Muscle of leg (tissue), 11 donors: ENCODE results near the gene MED27. TPM values are rescaled to one million over a fixed set of nuclear protein-coding genes. Genes with fewer than 3 reads are reported as not detected.

ENCODE experiments used
- DNase-seq: peaks from one replicate; pipeline ENCODE4 v3.0.0; 2013
- H3K27ac ChIP-seq: one replicate; pipeline ENCODE4 v1.5.1; 2013; ENCODE audit warnings: mild to moderate bottlenecking, low read length, control low read depth
- H3K27me3 ChIP-seq: one replicate; pipeline ENCODE4 v1.6.1; 2013; ENCODE audit warnings: low read length; ENCODE audit not compliant: control insufficient read depth, insufficient read depth
- H3K36me3 ChIP-seq: one replicate; pipeline ENCODE4 v1.6.1; 2013; ENCODE audit warnings: low read length; ENCODE audit not compliant: control insufficient read depth, insufficient read depth
- H3K4me1 ChIP-seq: one replicate; pipeline ENCODE4 v1.6.1; 2013; ENCODE audit warnings: low read length; ENCODE audit not compliant: control insufficient read depth, insufficient read depth
- H3K4me3 ChIP-seq: one replicate; pipeline ENCODE4 v1.5.1; 2013; ENCODE audit warnings: low read length, control low read depth
- H3K9me3 ChIP-seq: replicated peaks from 2 replicates; pipeline ENCODE4 v1.6.1; 2013; ENCODE audit warnings: low read depth, low read length; ENCODE audit not compliant: control insufficient read depth
- WGBS: methylation state at CpG from one replicate; pipeline ENCODE4 v1.1.5; 2013; ENCODE audit warnings: missing lambda C conversion rate; ENCODE audit not compliant: insufficient coverage; 5-methylcytosine and 5-hydroxymethylcytosine counted together
- polyA plus RNA-seq, 8 donors: library from polyadenylated mRNA; unstranded; fragments of 120-200 nt; gene quantifications; one replicate each; pipeline versions ENCODE4 v1.2.1 to v1.2.3, GENCODE V29; 2013; ENCODE audit warnings: inconsistent platforms in 1 of 8, low replicate concordance in 1 of 8; ENCODE audit not compliant: insufficient read length in 8 of 8, insufficient read depth in 1 of 8
- total RNA-seq: library from RNA; stranded (reverse); fragments of 120-200 nt; gene quantifications from one replicate; pipeline ENCODE4 v1.2.4, GENCODE V29; 2013

MED27 gene
- total and polyA plus RNA-seq, 9 donors: 11.9 to 17.2 (median 15.0) TPM

DNA sequence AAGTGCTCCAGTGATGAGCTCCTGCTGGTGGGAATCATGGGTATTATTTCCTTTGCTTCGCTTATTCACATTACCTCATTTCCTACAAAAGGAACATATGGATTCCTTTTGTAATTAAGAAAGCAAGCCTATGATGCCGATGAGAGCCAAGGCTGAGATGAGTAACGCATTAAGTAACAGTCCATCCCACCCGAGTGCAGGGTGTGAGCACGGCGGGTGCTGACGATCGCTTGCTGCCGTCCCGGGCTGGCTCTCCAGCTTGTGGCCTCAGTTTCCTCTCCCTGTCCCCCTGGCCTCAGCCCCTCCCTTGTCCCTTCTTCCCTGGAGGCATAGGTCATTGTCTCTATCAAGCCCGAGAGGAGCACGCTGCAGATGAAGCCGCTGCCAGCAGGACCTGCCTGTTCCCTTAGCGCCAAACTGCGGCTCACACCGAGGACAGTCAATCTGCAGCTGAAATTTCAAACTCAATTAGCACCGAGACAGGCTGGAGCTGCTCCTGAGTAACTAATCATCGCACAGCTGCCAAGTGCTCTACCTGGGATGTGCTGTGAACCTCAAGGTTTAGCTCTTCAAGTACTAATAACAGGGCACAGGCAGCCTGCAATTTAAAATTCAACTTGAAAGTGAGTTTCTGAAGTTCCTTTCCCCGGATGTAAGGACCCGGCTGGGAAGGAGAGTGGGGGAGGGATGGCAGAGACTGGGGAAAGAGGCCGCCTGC, 224.6 kb downstream of the MED27 start:
- peaks cover 20% of the 10 kb centered on the region for H3K4me1 ChIP-seq
- H3K27me3 ChIP-seq: peaks cover 7% of the 10 kb centered on the region
- H3K9me3 ChIP-seq: no peaks in the 10 kb centered on the region
- no peak overlapping the region for H3K27ac ChIP-seq
- H3K36me3 ChIP-seq: peaks cover 5% of the 10 kb centered on the region
- no peak overlapping the region for H3K4me3 ChIP-seq
- DNase-seq: peak; percentile 52
- WGBS: 19% methylated on average over 20 of the region's 21 CpGs

DNA sequence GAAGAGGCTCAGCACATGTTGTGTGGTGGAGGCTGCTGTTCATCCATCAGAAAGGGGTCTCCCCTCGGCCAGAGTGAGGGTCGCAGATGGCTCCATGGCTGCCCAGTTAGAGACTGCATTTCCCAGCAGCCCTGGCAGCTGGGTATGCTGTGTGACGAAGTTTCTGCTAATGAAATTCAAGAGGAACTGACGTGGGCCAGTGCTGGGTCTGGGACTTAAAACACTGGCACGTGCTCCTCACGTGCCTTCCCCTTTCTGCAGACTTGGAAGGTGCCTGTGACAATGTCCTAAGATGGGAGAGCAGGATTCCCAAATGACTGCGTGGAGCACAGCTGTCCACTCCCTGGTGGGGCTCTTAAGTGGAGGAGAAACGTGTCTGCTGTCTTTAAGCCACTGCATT, 225.3 kb downstream of the MED27 start:
- peak; percentile 84 for DNase-seq
- Histone ChIP-seq H3K4me1 (peaks cover 20% of the 10 kb centered on the region), H3K27ac (no peak overlapping the region), H3K27me3 (peaks cover 7% of the 10 kb centered on the region), H3K9me3 (no peaks in the 10 kb centered on the region), H3K4me3 (no peak overlapping the region), H3K36me3 (no peaks in the 10 kb centered on the region)
- whole genome bisulfite sequencing: 43% methylated on average over 7 of the region's 8 CpGs

- H3K9me3 ChIP-seq: no peaks in the 10 kb centered on the region
- H3K36me3 ChIP-seq: no peaks in the 10 kb centered on the region
- peaks cover 11% of the 10 kb centered on the region for H3K27me3 ChIP-seq
- WGBS: 91% methylated on average over 5 of the region's 7 CpGs
- H3K4me3 ChIP-seq: no peak overlapping the region
- peaks cover 20% of the 10 kb centered on the region for H3K4me1 ChIP-seq
- no peak for DNase-seq
- H3K27ac ChIP-seq: no peak overlapping the region
Measured at GRCh38 chr9:131853434-131853833, 226.2 kb downstream of the MED27 start.

DNA sequence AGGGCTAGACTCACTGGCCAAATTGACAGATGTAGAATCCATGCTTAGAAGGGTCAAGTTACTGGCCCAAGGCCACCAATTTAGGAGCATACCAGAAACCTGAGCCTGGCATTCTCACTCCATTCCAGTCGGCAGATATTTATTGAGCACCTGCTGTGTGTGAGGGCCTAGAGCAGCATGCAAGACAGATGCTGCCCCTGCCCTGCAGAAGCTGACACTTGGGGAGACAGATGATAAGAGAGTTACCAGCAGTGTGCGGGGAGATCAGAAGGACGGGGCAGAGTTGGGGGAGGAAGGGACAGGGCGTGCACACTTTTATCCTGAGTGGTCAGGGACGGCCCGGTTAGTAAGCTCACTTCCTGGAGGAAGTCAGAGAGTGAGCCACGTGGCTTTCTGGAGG, 228.3 kb downstream of the MED27 start:
- 37% methylated on average over 7 of the region's 7 CpGs for WGBS
- no peaks in the 10 kb centered on the region for H3K36me3 ChIP-seq
- H3K27ac ChIP-seq: no peak overlapping the region
- H3K9me3 ChIP-seq: no peaks in the 10 kb centered on the region
- peaks cover 15% of the 10 kb centered on the region for H3K27me3 ChIP-seq
- peak; percentile 41 for DNase-seq
- H3K4me3 ChIP-seq: no peak overlapping the region
- H3K4me1 ChIP-seq: peaks cover 20% of the 10 kb centered on the region

DNA sequence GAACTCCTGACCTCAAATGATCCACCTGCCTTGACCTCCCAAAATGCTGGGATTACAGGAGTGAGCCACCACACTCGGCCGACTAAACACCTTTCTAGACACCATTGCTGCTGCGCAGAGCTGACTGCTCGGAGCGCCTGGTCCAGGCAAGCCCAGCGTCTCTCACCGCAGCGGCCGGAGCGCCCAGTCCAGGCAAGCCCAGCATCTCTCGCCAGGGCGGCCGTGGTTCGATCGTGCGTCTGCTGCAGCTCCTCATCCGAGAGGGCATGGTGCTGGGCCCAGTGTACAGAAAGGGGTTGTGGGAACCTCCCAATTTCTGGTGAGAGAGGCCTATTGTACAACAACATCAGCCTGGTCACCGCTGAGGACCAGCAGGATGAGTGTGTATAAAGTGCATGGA, 230.3 kb downstream of the MED27 start:
- Histone ChIP-seq H3K36me3 (no peaks in the 10 kb centered on the region), H3K27ac (no peak overlapping the region), H3K9me3 (no peaks in the 10 kb centered on the region), H3K4me3 (no peak overlapping the region), H3K4me1 (peaks cover 9% of the 10 kb centered on the region), H3K27me3 (peaks cover 14% of the 10 kb centered on the region)
- no peak for DNase-seq
- WGBS: 95% methylated on average over 18 of the region's 18 CpGs

- Histone ChIP-seq H3K36me3 (no peaks in the 10 kb centered on the region), H3K27ac (no peak overlapping the region), H3K4me3 (no peak overlapping the region), H3K27me3 (peaks cover 11% of the 10 kb centered on the region), H3K9me3 (no peaks in the 10 kb centered on the region), H3K4me1 (peaks cover 7% of the 10 kb centered on the region)
- DNase-seq: no peak
- 55% methylated on average over 35 of the region's 35 CpGs for WGBS
Measured at GRCh38 chr9:131848570-131849160, 231.0 kb downstream of the MED27 start.

- Histone ChIP-seq H3K4me3 (no peak overlapping the region), H3K4me1 (peaks cover 7% of the 10 kb centered on the region), H3K9me3 (no peaks in the 10 kb centered on the region), H3K36me3 (no peaks in the 10 kb centered on the region), H3K27me3 (peaks cover 11% of the 10 kb centered on the region), H3K27ac (no peak overlapping the region)
- no peak for DNase-seq
- 81% methylated on average over 18 of the region's 18 CpGs for WGBS
Measured at GRCh38 chr9:131847665-131848354, 231.9 kb downstream of the MED27 start.

- H3K27ac ChIP-seq: no peak overlapping the region
- no peaks in the 10 kb centered on the region for H3K36me3 ChIP-seq
- no peak overlapping the region for H3K4me3 ChIP-seq
- no peak for DNase-seq
- H3K27me3 ChIP-seq: peaks cover 11% of the 10 kb centered on the region
- H3K9me3 ChIP-seq: no peaks in the 10 kb centered on the region
- WGBS: 73% methylated on average over 14 of the region's 29 CpGs
- H3K4me1 ChIP-seq: no peaks in the 10 kb centered on the region
Measured at GRCh38 chr9:131845305-131846298, 234.1 kb downstream of the MED27 start.

DNA sequence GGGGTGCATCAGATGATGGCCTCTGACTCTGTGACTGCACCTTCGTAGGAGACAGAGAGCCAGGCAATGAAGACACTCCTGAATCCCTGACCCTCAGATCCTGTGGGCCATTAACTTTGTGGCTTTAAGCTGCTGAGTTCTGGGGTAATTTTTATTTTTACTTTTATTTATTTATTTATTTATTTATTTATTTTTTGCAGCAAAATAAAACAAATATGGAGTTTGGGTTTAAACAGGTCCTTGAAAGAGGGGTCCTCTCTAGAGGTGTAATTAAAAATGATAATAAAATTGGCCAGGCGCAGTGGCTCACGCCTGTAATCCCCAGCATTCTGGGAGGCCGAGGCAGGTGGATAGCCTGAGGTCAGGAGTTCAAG, 234.9 kb downstream of the MED27 start:
- Histone ChIP-seq H3K4me3 (no peak overlapping the region), H3K27ac (no peak overlapping the region), H3K9me3 (no peaks in the 10 kb centered on the region), H3K27me3 (peaks cover 13% of the 10 kb centered on the region), H3K4me1 (no peaks in the 10 kb centered on the region), H3K36me3 (no peaks in the 10 kb centered on the region)
- DNase-seq: no peak
- WGBS: no CpG with 5 or more reads among the region's 4 CpGs
